GM19324 (cell line): ENCODE data around the gene PRLR.
"Not testable (repeated sequence)": the region's sequence is repeated elsewhere in the genome, so short reads cannot be mapped to it uniquely, and the experiment has no call there.

Source experiments
- ATAC-seq: cut with Tn5 transposase; IDR thresholded peaks from one replicate; pipeline ENCODE4 v1.9.1; 2021; ENCODE audit warnings: mild to moderate bottlenecking, moderate library complexity; ENCODE audit not compliant: unreplicated experiment, low FRiP score

The PRLR gene

DNA sequence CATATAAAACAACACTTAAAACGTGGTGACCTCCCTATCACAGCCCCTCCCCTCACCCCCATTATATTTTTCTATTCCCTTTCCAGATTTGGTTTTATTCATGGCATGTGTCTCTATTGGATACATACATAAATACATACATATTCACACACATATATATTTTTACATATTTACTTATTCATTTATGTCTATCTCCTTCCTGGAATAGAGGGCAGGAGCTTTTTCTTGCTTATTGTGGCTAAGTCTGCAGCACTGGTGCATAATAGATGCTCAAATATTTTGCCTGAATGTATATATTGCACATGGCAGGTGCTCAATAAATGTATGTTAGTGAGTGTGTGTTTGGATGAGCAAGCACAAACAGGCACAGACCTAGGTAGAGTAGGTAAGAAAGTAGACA is 185.0 kb downstream of the PRLR start:
- ATAC-seq, result no peak

DNA sequence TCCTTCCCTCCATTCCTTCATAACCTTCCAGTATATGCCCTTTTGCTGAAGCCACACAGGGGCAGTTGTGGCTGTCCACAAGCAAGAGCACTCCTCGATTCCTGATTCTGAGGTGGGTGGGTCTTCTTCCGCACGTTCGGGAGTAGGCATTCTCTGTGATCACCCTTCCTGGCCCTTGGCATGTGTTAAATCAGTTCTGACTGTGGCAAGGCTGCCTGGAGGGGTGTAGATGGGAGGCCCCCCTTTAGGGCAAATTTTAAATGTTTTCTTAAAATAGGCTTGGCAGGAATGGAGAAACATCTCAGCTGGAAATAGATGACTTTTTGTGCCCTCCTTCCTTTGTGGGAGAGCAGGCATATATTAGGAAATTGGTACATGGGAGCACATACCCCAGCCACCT is 185.6 kb downstream of the PRLR start:
- ATAC-seq, result no peak

DNA sequence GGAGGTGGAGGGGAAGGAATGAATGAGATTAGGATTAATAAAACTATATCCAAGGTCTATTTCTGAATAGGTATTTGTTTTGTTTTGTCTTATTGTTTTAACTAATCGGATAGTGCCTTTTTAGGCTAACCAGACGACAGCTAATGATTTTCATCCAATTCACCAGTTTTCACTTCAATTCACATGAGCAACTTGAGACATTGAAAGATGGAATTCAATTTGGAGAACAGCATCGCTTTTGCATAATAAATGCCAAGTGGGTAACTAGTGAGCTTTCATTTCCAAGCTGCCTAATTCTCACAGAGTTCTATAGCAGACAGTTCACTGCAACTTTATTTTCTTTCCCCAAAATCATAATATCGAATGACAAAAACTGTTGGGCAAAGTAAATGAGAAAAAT is 187.5 kb downstream of the PRLR start:
- ATAC-seq, result no peak

GRCh38 chr5:35041261-35041660 is 189.0 kb downstream of the PRLR start:
- no peak for ATAC-seq

DNA sequence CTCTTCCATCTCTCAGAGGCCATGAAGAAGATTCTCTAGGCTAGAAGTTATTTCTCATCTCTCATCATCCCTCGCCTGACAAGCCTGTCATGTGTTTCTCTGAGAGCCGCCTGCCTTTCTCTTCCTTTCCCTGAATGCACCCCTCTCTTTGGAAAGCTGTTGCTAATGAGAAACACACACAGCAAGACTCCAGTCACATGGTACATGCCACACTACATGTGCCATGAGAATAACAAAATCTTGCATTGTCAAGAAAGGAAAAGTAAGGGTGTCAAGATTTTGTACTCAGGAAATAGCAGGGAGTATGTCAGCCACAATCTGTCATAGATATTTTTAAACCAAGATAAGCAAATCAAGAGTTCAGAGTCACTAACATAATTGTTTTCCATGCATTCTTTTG is 191.4 kb downstream of the PRLR start:
- ATAC-seq, result no peak

- ATAC-seq, result no peak
Observed at GRCh38 chr5:35036536-35036935, 193.8 kb downstream of the PRLR start.

DNA sequence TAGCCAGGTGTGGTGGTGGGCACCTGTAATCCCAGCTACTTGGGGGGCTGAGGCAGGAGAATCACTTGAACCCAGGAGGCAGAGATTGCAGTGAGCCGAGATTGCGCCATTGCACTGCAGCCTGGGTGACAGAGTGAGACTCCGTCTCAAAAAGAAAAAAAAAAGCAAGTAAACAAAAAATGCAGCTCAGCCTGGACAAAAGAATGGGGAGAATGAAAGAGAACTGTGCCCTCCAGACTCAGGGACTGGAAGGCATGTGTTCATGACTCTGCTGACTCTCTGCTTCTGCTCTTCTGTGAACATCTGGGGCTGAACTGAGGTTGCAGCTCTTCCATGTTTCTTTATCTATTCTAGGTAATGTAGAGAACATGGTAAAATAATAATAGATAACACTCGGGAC is 194.4 kb downstream of the PRLR start:
- ATAC-seq, result not testable (repeated sequence)

- ATAC-seq, result no peak
Observed at GRCh38 chr5:35035271-35035670, 195.0 kb downstream of the PRLR start.

DNA sequence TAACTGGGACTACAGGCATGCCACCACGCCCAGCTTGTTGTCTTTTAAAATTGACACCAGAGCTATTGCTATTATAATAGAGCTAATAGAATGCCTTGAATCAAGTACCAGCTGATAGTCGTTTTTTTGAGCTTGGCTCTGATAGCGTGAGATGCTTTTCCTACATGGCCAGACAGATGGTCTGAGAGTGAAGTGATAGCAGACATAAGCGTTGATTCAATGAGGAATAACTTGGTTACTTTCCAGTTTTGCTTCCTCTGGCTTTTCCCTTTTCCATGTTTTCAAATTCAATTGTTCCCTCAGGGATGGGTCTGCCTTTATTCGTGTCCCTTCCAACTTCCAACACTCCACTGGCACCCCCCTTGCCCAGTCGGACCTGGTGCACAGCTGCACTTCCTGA is 197.9 kb downstream of the PRLR start:
- ATAC-seq, result no peak

DNA sequence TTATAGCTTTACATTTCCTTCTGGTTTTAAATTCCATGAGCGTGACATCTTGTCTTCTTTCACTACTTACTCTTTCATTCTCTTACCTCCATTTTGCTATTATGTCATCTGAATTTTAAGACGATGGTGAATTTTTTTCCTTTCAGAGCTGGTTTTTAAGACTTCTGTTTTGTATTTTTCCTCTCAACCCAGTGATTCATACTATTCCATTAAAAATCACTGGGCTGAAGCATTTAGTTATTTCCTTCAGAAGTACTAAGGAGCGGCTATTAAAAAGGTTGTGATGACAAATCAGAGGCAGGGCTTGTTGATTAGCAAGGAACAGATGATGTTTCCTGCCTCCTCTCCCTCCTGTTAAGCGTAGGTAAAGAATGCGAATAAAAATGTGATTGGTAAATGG is 199.0 kb downstream of the PRLR start:
- ATAC-seq, result no peak

- ATAC-seq, result no peak
Observed at GRCh38 chr5:35030426-35031100, 199.7 kb downstream of the PRLR start.

GRCh38 chr5:35029333-35029732 is 201.0 kb downstream of the PRLR start:
- ATAC-seq, result no peak

DNA sequence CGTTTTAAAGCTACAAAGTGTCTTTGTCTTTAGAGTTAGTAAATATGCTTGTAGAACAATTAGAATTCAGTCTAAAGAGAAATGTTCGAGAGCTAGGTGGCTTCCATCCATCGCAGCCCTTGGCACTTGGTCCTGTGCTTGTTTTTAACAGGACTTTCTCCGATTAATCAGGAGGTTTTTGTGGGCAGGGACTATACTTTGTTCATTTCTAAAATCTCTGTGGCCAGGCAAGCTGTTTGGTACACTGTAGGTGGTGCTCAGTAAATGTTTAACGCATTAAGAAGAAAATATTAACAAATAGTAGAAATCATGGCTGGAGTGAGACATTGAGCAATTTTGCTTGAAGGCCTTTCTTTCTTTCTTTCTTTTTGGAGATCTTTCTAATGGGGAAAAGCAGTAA is 203.3 kb downstream of the PRLR start:
- no peak for ATAC-seq

- ATAC-seq, result no peak
Observed at GRCh38 chr5:35026280-35026840, 203.9 kb downstream of the PRLR start.

DNA sequence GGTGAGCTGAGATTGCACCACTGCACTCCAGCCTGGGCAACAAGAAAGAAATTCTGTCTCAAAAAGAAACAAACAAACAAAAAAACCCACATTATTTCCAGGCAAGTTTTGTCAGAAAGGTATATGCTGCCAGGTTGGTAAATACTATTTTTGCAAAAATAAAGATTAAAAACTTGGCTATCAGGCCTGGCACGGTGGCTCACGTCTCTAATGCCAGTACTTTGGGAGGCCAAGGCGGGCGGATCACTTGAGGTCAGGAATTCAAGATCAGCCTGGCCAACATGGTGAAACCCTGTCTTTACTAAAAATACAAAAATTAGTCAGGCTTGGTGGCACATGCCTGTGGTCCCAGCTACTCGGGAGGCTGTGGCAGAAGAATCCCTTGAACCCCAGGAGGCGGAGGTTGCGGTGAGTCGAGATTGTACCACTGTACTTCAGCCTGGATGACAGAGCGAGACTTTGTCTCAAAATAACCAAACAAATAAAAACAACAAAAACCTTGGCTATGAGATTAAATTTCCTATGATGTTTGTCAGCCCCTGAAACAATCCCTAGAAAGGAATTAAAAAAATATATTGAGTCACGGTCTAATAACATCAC is 205.3 kb downstream of the PRLR start:
- ATAC-seq, result no peak

- ATAC-seq, result no peak
Observed at GRCh38 chr5:35023391-35024178, 206.7 kb downstream of the PRLR start.

- no peak for ATAC-seq
Observed at GRCh38 chr5:35016174-35017051, 213.9 kb downstream of the PRLR start.

- ATAC-seq, result no peak
Observed at GRCh38 chr5:35015063-35015462, 215.2 kb downstream of the PRLR start.

GRCh38 chr5:35012796-35013195 is 217.5 kb downstream of the PRLR start:
- ATAC-seq, result no peak

DNA sequence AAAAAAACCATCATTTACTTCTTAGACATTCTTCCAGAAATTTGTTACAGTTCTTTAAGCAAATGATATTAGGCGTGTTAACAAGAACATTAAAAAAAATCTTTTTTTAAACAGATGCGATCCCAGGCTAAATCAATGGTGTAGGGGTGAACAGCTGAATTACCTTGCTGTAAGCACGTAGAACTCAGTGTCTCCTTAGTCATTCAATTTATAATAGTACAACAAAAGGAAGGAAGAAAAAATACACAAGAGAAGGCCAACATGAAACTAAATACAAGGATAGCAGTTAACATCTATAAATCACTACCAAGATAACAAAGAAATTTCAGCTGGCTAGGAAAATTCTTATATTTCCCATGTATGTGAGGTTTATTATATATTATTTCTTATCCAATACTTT is 217.9 kb downstream of the PRLR start:
- no peak for ATAC-seq

GRCh38 chr5:35010676-35011075 is 219.6 kb downstream of the PRLR start:
- ATAC-seq, result no peak
